WTC11 (cell line): ENCODE results near the gene TNNC2. TPM values are rescaled to one million over a fixed set of nuclear protein-coding genes. Genes with fewer than 3 reads are reported as not detected.

ENCODE experiments used
- ATAC-seq: fragments of 200-7000 bp; cut with Tn5 transposase; 2 replicates; pipeline ENCODE4 v1.10.0; 2021; ENCODE audit warnings: mild to moderate bottlenecking, moderate library complexity
- CTCF ChIA-PET: fragments of 300-600 bp; sonication (Branson Sonifier 250); formaldehyde crosslinking; loops from one replicate; lab custom pipeline; 2021; ENCODE audit warnings: antibody characterized with exemption; lab: Charles Lee
- POLR2A ChIA-PET: fragments of 350-600 bp; sonication (Branson Sonifier 250); formaldehyde crosslinking; loops from one replicate; lab custom pipeline; 2021; ENCODE audit warnings: antibody characterized with exemption; lab: Charles Lee
- DNase-seq: peaks from one replicate; pipeline ENCODE4 v3.0.0; 2021; ENCODE audit warnings: low spot score
- H3K27ac Mint-ChIP-seq: 2 replicates; pipeline ENCODE4 v1.8.0; 2021; ENCODE audit warnings: mixed read lengths
- H3K27me3 Mint-ChIP-seq: 2 replicates; pipeline ENCODE4 v1.8.0; 2021; ENCODE audit warnings: low read depth, mild to moderate bottlenecking, moderate library complexity, mixed read lengths
- H3K36me3 Mint-ChIP-seq: 2 replicates; pipeline ENCODE4 v1.8.0; 2021; ENCODE audit warnings: mixed read lengths
- H3K4me1 Mint-ChIP-seq: 2 replicates; pipeline ENCODE4 v1.8.0; 2022; ENCODE audit warnings: mixed read lengths
- H3K4me3 Mint-ChIP-seq: 2 replicates; pipeline ENCODE4 v1.8.0; 2021; ENCODE audit warnings: mild to moderate bottlenecking, moderate library complexity, mixed read lengths
- H3K9me3 Mint-ChIP-seq: 2 replicates; pipeline ENCODE4 v1.8.0; 2021; ENCODE audit warnings: mixed read lengths
- FOXK1 ChIP-seq: sonication (generic); formaldehyde crosslinking; IDR thresholded peaks from 2 replicates; pipeline ENCODE4 v1.8.0; 2022; ENCODE audit warnings: mild to moderate bottlenecking, moderate library complexity, missing genetic modification reagents
- PRRX2 ChIP-seq: fragments of 250-450 bp; sonication (Bioruptor Pico); IDR thresholded peaks from 2 replicates; pipeline ENCODE4 v1.8.0; 2021; ENCODE audit warnings: mild to moderate bottlenecking
- RELA ChIP-seq: sonication (generic); formaldehyde crosslinking; IDR thresholded peaks from 2 replicates; pipeline ENCODE4 v1.8.1; 2022; ENCODE audit warnings: missing genetic modification reagents, mild to moderate bottlenecking, borderline replicate concordance
- SMAD3 ChIP-seq: sonication (generic); formaldehyde crosslinking; IDR thresholded peaks from 2 replicates; pipeline ENCODE4 v1.8.0; 2022; ENCODE audit warnings: missing genetic modification reagents, mild to moderate bottlenecking, borderline replicate concordance
- TEAD4 ChIP-seq: sonication (generic); formaldehyde crosslinking; IDR thresholded peaks from 2 replicates; pipeline ENCODE4 v1.8.0; 2022; ENCODE audit warnings: mild to moderate bottlenecking, missing genetic modification reagents
- total RNA-seq: library from RNA; stranded (reverse); gene quantifications from 3 replicates; pipeline ENCODE4 v1.2.3, GENCODE V29; 2021
- TF ChIP-seq, protein P1 (sequence below): sonication (generic); formaldehyde crosslinking; IDR thresholded peaks from 2 replicates; pipeline ENCODE4 v1.8.1; 2022; ENCODE audit warnings: low read depth, missing genetic modification reagents, borderline replicate concordance
- TF ChIP-seq, protein P2 (sequence below): fragments of 250-450 bp; sonication (Bioruptor Pico); IDR thresholded peaks from 2 replicates; pipeline ENCODE4 v1.9.0; 2021; ENCODE audit warnings: moderate library complexity, mild to moderate bottlenecking, inconsistent platforms, borderline replicate concordance
- TF ChIP-seq, protein P3 (sequence below): sonication (generic); formaldehyde crosslinking; IDR thresholded peaks from 2 replicates; pipeline ENCODE4 v1.8.1; 2022; ENCODE audit warnings: low read depth, mild to moderate bottlenecking, moderate library complexity, missing genetic modification reagents, borderline replicate concordance
- TF ChIP-seq, protein P4 (sequence below): sonication (generic); formaldehyde crosslinking; IDR thresholded peaks from 2 replicates; pipeline ENCODE4 v1.8.1; 2022; ENCODE audit warnings: missing genetic modification reagents, borderline replicate concordance
- TF ChIP-seq, protein P5 (sequence below): sonication (generic); formaldehyde crosslinking; IDR thresholded peaks from 2 replicates; pipeline ENCODE4 v1.8.0; 2022; ENCODE audit warnings: mild to moderate bottlenecking, missing genetic modification reagents
- TF ChIP-seq, protein P6 (sequence below): sonication (generic); formaldehyde crosslinking; IDR thresholded peaks from 2 replicates; pipeline ENCODE4 v1.8.0; 2022; ENCODE audit warnings: mild to moderate bottlenecking, missing genetic modification reagents
- TF ChIP-seq, protein P7 (sequence below): fragments of 250-450 bp; sonication (Bioruptor Pico); IDR thresholded peaks from 2 replicates; pipeline ENCODE4 v2.1.2; 2022; ENCODE audit warnings: mild to moderate bottlenecking, moderate library complexity

The TNNC2 gene
- total RNA-seq, 1 experiment from 2014 or later = 3.0 TPM

DNA sequence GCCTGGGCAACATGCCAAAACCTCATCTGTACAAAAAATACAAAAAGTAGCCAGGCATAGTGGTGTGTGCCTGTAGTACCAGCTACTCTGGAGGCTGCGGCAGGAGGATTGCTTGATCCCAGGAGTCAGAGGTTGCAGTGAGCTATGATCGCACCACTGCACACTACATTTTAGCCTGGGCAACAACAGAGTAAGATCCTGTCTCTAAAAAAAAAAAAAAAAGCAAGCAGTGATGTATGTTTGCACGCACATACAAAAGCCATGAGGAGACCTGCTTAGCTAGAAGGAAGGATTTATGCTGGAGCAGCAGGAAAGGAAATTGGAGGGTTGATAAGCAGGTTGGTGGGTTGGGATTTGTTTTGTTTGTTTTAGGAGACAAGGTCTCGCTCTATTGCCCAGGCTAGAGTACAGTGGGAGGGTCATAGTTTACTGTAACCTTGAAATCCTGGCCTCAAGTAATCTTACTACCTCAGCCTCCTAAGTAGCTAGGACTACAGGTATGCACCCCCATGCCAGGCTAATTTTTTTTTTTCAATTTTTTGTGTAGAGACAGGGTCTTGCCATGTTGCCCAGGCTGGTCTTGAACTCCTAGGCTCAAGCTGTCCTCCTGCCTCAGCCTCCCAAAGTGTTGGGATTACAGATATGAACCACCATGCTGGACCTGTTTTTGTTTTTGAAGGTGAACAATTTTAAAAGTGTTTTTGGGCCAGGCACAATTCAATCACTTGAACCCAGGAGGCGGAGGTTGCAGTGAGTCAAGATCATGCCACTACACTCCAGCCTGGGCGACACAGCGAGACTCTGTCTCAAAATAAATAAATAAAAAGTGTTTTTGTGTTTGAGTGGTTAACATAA, 34.3 kb upstream of the TNNC2 start (continued):
- TF ChIP-seq, protein P1, sequence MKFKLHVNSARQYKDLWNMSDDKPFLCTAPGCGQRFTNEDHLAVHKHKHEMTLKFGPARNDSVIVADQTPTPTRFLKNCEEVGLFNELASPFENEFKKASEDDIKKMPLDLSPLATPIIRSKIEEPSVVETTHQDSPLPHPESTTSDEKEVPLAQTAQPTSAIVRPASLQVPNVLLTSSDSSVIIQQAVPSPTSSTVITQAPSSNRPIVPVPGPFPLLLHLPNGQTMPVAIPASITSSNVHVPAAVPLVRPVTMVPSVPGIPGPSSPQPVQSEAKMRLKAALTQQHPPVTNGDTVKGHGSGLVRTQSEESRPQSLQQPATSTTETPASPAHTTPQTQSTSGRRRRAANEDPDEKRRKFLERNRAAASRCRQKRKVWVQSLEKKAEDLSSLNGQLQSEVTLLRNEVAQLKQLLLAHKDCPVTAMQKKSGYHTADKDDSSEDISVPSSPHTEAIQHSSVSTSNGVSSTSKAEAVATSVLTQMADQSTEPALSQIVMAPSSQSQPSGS = no peak

DNA sequence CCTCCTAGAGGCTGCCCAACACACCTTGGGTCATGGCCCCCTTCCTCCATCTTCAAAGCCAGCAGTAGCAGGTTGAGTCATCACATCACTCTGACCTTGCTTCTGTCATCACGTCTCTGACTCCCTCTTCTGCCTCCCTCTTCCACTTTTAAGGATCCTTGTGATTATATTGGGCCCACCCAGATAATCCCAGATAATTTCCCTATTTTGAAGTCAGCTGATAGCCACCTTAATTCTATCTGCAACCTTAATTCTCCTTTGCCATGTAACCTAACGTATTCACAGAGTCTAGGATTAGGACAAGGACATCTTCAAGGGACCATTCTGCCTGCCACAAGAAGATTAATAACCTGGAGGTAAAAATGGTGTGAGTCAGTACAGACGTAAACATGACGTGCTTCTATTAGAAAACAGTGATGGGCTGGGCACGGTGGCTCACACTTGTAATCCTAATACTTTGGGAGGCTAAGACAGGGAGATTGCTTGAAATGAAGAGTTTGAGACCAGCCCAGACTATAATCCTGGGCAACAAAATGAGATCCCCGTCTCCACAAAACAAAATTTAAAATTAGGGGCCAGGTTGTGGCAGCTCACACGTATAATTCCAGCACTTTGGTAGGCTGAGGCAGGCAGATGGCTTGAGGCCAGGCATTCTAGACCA, 33.6 kb upstream of the TNNC2 start:
- no peak for DNase-seq
- TF ChIP-seq, protein P2, sequence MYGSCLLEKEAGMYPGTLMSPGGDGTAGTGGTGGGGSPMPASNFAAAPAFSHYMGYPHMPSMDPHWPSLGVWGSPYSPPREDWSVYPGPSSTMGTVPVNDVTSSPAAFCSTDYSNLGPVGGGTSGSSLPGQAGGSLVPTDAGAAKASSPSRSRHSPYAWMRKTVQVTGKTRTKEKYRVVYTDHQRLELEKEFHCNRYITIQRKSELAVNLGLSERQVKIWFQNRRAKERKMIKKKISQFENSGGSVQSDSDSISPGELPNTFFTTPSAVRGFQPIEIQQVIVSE (CRISPR knock-in tag) = no peak
- TF ChIP-seq TEAD4 = no peak
- TF ChIP-seq, protein P3, sequence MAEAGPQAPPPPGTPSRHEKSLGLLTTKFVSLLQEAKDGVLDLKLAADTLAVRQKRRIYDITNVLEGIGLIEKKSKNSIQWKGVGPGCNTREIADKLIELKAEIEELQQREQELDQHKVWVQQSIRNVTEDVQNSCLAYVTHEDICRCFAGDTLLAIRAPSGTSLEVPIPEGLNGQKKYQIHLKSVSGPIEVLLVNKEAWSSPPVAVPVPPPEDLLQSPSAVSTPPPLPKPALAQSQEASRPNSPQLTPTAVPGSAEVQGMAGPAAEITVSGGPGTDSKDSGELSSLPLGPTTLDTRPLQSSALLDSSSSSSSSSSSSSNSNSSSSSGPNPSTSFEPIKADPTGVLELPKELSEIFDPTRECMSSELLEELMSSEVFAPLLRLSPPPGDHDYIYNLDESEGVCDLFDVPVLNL (CRISPR knock-in tag) = no peak
- TF ChIP-seq PRRX2 (CRISPR knock-in tag) = no peak
- TF ChIP-seq, protein P4, sequence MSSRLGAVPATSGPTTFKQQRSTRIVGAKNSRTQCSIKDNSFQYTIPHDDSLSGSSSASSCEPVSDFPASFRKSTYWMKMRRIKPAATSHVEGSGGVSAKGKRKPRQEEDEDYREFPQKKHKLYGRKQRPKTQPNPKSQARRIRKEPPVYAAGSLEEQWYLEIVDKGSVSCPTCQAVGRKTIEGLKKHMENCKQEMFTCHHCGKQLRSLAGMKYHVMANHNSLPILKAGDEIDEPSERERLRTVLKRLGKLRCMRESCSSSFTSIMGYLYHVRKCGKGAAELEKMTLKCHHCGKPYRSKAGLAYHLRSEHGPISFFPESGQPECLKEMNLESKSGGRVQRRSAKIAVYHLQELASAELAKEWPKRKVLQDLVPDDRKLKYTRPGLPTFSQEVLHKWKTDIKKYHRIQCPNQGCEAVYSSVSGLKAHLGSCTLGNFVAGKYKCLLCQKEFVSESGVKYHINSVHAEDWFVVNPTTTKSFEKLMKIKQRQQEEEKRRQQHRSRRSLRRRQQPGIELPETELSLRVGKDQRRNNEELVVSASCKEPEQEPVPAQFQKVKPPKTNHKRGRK (CRISPR knock-in tag) = no peak
- TF ChIP-seq, protein P5, sequence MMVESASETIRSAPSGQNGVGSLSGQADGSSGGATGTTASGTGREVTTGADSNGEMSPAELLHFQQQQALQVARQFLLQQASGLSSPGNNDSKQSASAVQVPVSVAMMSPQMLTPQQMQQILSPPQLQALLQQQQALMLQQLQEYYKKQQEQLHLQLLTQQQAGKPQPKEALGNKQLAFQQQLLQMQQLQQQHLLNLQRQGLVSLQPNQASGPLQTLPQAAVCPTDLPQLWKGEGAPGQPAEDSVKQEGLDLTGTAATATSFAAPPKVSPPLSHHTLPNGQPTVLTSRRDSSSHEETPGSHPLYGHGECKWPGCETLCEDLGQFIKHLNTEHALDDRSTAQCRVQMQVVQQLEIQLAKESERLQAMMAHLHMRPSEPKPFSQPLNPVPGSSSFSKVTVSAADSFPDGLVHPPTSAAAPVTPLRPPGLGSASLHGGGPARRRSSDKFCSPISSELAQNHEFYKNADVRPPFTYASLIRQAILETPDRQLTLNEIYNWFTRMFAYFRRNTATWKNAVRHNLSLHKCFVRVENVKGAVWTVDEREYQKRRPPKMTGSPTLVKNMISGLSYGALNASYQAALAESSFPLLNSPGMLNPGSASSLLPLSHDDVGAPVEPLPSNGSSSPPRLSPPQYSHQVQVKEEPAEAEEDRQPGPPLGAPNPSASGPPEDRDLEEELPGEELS (CRISPR knock-in tag) = no peak
- TF ChIP-seq FOXK1 (CRISPR knock-in tag) = no peak
- TF ChIP-seq, protein P6, sequence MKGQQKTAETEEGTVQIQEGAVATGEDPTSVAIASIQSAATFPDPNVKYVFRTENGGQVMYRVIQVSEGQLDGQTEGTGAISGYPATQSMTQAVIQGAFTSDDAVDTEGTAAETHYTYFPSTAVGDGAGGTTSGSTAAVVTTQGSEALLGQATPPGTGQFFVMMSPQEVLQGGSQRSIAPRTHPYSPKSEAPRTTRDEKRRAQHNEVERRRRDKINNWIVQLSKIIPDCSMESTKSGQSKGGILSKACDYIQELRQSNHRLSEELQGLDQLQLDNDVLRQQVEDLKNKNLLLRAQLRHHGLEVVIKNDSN (CRISPR knock-in tag) = no peak
- no peak for TF ChIP-seq SMAD3 (CRISPR knock-in tag)
- TF ChIP-seq, protein P7, sequence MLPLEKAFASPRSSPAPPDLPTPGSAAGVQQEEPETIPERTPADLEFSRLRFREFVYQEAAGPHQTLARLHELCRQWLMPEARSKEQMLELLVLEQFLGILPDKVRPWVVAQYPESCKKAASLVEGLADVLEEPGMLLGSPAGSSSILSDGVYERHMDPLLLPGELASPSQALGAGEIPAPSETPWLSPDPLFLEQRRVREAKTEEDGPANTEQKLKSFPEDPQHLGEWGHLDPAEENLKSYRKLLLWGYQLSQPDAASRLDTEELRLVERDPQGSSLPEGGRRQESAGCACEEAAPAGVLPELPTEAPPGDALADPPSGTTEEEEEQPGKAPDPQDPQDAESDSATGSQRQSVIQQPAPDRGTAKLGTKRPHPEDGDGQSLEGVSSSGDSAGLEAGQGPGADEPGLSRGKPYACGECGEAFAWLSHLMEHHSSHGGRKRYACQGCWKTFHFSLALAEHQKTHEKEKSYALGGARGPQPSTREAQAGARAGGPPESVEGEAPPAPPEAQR = no peak
- TF ChIP-seq RELA (CRISPR knock-in tag) = no peak
- Mint-ChIP-seq H3K9me3 (no peaks in the 10 kb centered on the region), H3K27me3 (no peaks in the 10 kb centered on the region), H3K36me3 (no peaks in the 10 kb centered on the region), H3K4me3 (no peak overlapping the region), H3K27ac (no peak overlapping the region), H3K4me1 (peaks cover 31% of the 10 kb centered on the region)
- no peak for ATAC-seq
- ChIA-PET POLR2A (interaction anchor here (0.6 to 0.7 kb wide), 2 partner anchors 20 to 50 kb away, joined by 3 to 8 read pairs; no protein-coding TSS in a partner anchor), CTCF (interaction anchor here (0.7 kb wide), 2 partner anchors 48 to 89 kb away, joined by 4 read pairs; no protein-coding TSS in a partner anchor)
